Thyroid gland (tissue), 4 donors: ENCODE data around the gene TMEM174. TPM values are rescaled to one million over a fixed set of nuclear protein-coding genes. Genes with fewer than 3 reads are reported as not detected.
"Not testable (repeated sequence)": the region's sequence is repeated elsewhere in the genome, so short reads cannot be mapped to it uniquely, and the experiment has no call there.

ENCODE experiments used
- DNase-seq, 2 donors: peaks; one replicate each; pipeline ENCODE4 v3.0.0-alpha.2; 2019
- H3K27ac ChIP-seq, 3 donors: fragments of 200-600 bp; sonication (generic); 1 replicate in 2 of 3; 2 replicates in 1 of 3; pipeline ENCODE4 v1.5.1; 2016 to 2019; ENCODE audit warnings: mild to moderate bottlenecking in 1 of 3, moderate library complexity in 1 of 3
- H3K27me3 ChIP-seq: fragments of 200-600 bp; sonication (generic); one replicate; pipeline ENCODE4 v1.5.1; 2019
- H3K36me3 ChIP-seq, 2 donors: fragments of 200-600 bp; sonication (generic); one replicate each; pipeline ENCODE4 v1.5.1; 2016 to 2019
- H3K4me1 ChIP-seq, 2 donors: fragments of 200-600 bp; sonication (generic); one replicate each; pipeline ENCODE4 v1.5.1; 2017 to 2019
- H3K4me3 ChIP-seq, 3 donors: fragments of 200-600 bp; sonication (generic); replicated peaks in 1 of 3; 1 replicate in 2 of 3; 2 replicates in 1 of 3; pipeline ENCODE4 v1.5.1; 2016; ENCODE audit warnings: mild to moderate bottlenecking in 1 of 3
- H3K9me3 ChIP-seq: fragments of 200-600 bp; sonication (generic); one replicate; pipeline ENCODE4 v1.5.1; 2017
- CTCF ChIP-seq, 6 experiments: fragments of 200-600 bp in 3 of 6; fragments of 450-650 bp in 3 of 6; sonication (generic) in 3 of 6; IDR thresholded peaks; one replicate each; pipeline ENCODE4 v1.5.1; 2016 to 2019; ENCODE audit warnings: antibody characterized with exemption in 6 of 6, mild to moderate bottlenecking in 2 of 6, inconsistent platforms in 1 of 6, moderate library complexity in 1 of 6
- POLR2A ChIP-seq, 2 donors: fragments of 450-650 bp; IDR thresholded peaks; one replicate each; pipeline ENCODE4 v1.6.1; 2017; ENCODE audit warnings: antibody characterized with exemption in 2 of 2, mild to moderate bottlenecking in 2 of 2, moderate library complexity in 1 of 2
- WGBS, 2 donors: methylation state at CpG; one replicate each; pipeline ENCODE4 v1.1.5; 2017; 5-methylcytosine and 5-hydroxymethylcytosine counted together
- intact Hi-C: fragments of 100-400 bp; cut with DNase I; formaldehyde crosslinking; loops from one replicate; pipeline ENCODE4 v1.15.1; 2023
- total RNA-seq, 4 donors: library from RNA; depleted of rRNA; stranded (reverse); fragments of >200 nt; gene quantifications; one replicate each; pipeline ENCODE4 v1.2.3, GENCODE V29; 2016

TMEM174 gene
- total RNA-seq, 4 donors from 2014 or later = 0.22 to 1.5 (median 0.38) TPM; not detected in 1

GRCh38 chr5:73201547-73202513 lies 28.8 kb downstream of the TMEM174 start:
- Histone ChIP-seq H3K27ac (no peak overlapping the region), H3K4me1 (peaks cover 0 to 8% of the 10 kb centered on the region in 2 donors), H3K9me3 (no peaks in the 10 kb centered on the region), H3K4me3 (peak overlapping the region in 1 of 3 donors; percentile 17), H3K27me3 (no peaks in the 10 kb centered on the region), H3K36me3 (no peaks in the 10 kb centered on the region)
- WGBS, 2 donors = 32 to 34% methylated on average over 29 to 33 of the region's 34 CpGs
- intact Hi-C loops = loop anchor here (5.0 kb wide), 1 partner anchor 120 kb away; no protein-coding TSS in a partner anchor
- peak; percentile 94 to 96 for DNase-seq
- peak; percentile 81 to 96 (median 90) for TF ChIP-seq CTCF (IDR thresholded peaks at IDR 0.05)
- no peak for TF ChIP-seq POLR2A (IDR thresholded peaks at IDR 0.05)

- intact Hi-C loops = loop anchor here (5.0 kb wide), 1 partner anchor 122 kb away; no protein-coding TSS in a partner anchor
- no peak for DNase-seq
- Histone ChIP-seq H3K4me1 (peaks cover 0 to 8% of the 10 kb centered on the region in 2 donors), H3K4me3 (no peak overlapping the region), H3K27ac (no peak overlapping the region), H3K27me3 (no peaks in the 10 kb centered on the region), H3K36me3 (no peaks in the 10 kb centered on the region), H3K9me3 (no peaks in the 10 kb centered on the region)
- TF ChIP-seq CTCF (IDR thresholded peaks at IDR 0.05) (no peak), POLR2A (IDR thresholded peaks at IDR 0.05) (no peak)
- 75 to 83% methylated on average over 3 of the region's 3 CpGs for WGBS, 2 donors
Measured at GRCh38 chr5:73204332-73204731, 31.3 kb downstream of the TMEM174 start.

- DNase-seq = no peak
- Histone ChIP-seq H3K36me3 (no peaks in the 10 kb centered on the region), H3K4me3 (no peak overlapping the region), H3K27ac (no peak overlapping the region), H3K9me3 (no peaks in the 10 kb centered on the region), H3K4me1 (peaks cover 0 to 8% of the 10 kb centered on the region in 2 donors), H3K27me3 (no peaks in the 10 kb centered on the region)
- intact Hi-C loops = loop anchor here (5.0 kb wide), 1 partner anchor 122 kb away; no protein-coding TSS in a partner anchor
- TF ChIP-seq POLR2A (IDR thresholded peaks at IDR 0.05) (no peak), CTCF (IDR thresholded peaks at IDR 0.05) (no peak)
- 92 to 96% methylated on average over 5 of the region's 5 CpGs for WGBS, 2 donors
Measured at GRCh38 chr5:73204733-73205132, 31.7 kb downstream of the TMEM174 start.

- intact Hi-C loops = no loop called here
Measured at GRCh38 chr5:73205305-73205704, 32.3 kb downstream of the TMEM174 start.

GRCh38 chr5:73207239-73207638 lies 34.2 kb downstream of the TMEM174 start:
- H3K27me3 ChIP-seq, H3K36me3 ChIP-seq, H3K27ac ChIP-seq, H3K4me1 ChIP-seq, intact Hi-C loops, H3K4me3 ChIP-seq, H3K9me3 ChIP-seq: not testable (repeated sequence)
- 13 to 19% methylated on average over 4 of the region's 4 CpGs for WGBS, 2 donors
- peak; percentile 26 to 38 for DNase-seq

More at GRCh38 chr5:73205305-73205704, 32.3 kb downstream of the TMEM174 start:
- Histone ChIP-seq H3K9me3 (no peaks in the 10 kb centered on the region), H3K27me3 (no peaks in the 10 kb centered on the region), H3K4me3 (no peak overlapping the region), H3K4me1 (peaks cover 0 to 8% of the 10 kb centered on the region in 2 donors), H3K27ac (no peak overlapping the region), H3K36me3 (no peaks in the 10 kb centered on the region)
- no peak for TF ChIP-seq POLR2A (IDR thresholded peaks at IDR 0.05)
- no peak for TF ChIP-seq CTCF (IDR thresholded peaks at IDR 0.05)
- peak in 1 of 2 donors; percentile 38 for DNase-seq
- 68% methylated on average over 2 of the region's 3 CpGs; no CpG with 5 or more reads in 1 of the 2 donors for WGBS, 2 donors

- H3K4me3 ChIP-seq, H3K27me3 ChIP-seq, DNase-seq, H3K27ac ChIP-seq, H3K4me1 ChIP-seq, H3K36me3 ChIP-seq, intact Hi-C loops, H3K9me3 ChIP-seq: not testable (repeated sequence)
Measured at GRCh38 chr5:73209075-73209474, 36.1 kb downstream of the TMEM174 start.

- H3K4me1 ChIP-seq = peaks cover 0 to 17% of the 10 kb centered on the region in 2 donors
- H3K4me3 ChIP-seq, intact Hi-C loops, H3K36me3 ChIP-seq, DNase-seq, H3K27ac ChIP-seq, H3K9me3 ChIP-seq: not testable (repeated sequence)
- H3K27me3 ChIP-seq = peaks cover 10% of the 10 kb centered on the region
- WGBS, 2 donors = 95 to 97% methylated on average over 3 of the region's 3 CpGs
Measured at GRCh38 chr5:73212693-73213092, 39.7 kb downstream of the TMEM174 start.
